HT1080 (cell line): ENCODE data around the gene RNF125. TPM values are rescaled to one million over a fixed set of nuclear protein-coding genes. Genes with fewer than 3 reads are reported as not detected.
"Not testable (repeated sequence)": the region's sequence is repeated elsewhere in the genome, so short reads cannot be mapped to it uniquely, and the experiment has no call there.

Experiments used
- DNase-seq: peaks from one replicate; pipeline ENCODE4 v3.0.0-alpha.2; 2015; ENCODE audit warnings: low read depth
- total RNA-seq: library from RNA; depleted of rRNA; stranded (reverse); fragments of >200 nt; shearing (Covaris generic); gene quantifications from 2 replicates; pipeline ENCODE4 v1.2.3, GENCODE V29; 2014; rRNA removed

Gene RNF125
- total RNA-seq, 1 experiment from 2014 or later = 2.1 TPM

DNA sequence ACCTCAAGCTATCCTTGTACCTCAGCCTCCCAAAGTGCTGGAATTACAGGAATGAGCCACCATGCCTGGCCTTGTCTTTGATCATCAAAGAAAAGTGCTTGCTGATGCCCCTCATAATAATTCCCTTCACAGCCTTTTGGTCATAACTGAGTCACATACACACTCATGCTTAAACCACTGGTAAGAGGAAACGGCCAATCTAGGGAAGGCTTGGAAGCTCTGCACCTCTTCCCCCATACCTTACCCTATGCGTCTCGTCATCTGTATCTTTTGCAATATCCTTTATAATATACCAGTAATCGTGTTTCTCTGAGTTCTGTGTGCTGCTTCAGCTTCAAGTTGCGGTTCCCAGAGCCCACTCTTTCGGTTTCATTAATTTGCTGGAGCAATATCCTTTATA lies 68.3 kb downstream of the RNF125 start:
- DNase-seq = peak; percentile 91

- DNase-seq = not testable (repeated sequence)
Measured at GRCh38 chr18:32090831-32091230, 72.2 kb downstream of the RNF125 start.

GRCh38 chr18:32091325-32091723 lies 72.7 kb downstream of the RNF125 start:
- no peak for DNase-seq

- DNase-seq = peak; percentile 76
Measured at GRCh38 chr18:32091724-32092421, 73.2 kb downstream of the RNF125 start, which contains the start of gene RNF138. RNF138 (plus strand) TSS chr18:32091874; CDS start chr18:32092777, 903 bp downstream.

DNA sequence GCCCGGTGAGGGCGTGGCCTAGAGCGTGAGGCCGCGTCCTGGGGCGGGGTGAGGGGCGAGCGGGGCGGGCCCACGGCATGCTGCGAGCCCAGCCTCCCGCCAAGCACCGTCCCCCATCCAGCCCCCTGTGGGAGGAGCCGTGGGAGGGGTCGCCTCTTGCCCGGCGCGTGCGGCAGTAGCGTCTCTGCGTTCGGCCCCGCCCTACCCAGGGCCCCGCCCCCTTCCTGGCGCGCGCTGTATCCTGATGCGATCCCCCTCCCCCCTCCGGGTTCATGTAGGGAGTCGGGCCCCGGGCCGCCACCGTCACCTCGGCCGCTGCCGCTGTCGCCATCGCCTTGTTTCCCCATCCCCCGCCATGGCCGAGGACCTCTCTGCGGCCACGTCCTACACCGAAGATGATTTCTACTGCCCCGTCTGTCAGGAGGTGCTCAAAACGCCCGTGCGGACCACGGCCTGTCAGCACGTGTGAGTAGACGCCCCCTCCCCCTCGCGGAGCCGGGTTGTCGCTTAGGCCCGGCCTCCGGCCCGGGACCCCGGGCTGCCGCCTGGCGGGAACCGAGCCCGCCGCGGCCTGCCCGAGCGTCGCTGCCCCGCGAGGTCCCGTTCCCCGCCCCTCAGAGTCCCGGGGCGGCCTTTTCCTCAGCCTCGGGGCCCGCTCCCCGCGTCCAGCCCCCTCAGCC lies 73.9 kb downstream of the RNF125 start:
- DNase-seq = peak; percentile 92

DNA sequence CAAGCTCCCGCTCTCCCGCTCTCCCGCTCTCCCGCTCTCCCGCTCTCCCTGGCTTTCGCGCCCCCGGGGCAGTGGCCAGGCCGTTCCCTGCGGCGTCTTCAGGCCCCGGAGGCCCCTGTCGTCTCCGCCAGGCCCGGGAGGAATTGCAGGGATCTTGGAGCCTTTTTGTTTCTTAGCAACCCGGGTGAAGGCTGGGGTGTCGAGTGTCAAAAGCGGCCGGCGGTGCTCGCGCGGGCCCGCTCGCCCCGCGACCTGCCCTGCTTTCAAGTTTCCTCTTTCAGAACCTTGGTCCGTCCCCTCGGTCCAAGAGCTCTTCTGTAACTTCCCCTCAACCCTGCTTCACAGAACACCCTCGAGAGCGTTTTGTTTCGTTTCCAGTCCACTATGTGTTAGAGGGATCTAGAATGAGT lies 74.5 kb downstream of the RNF125 start:
- DNase-seq = peak; percentile 42

- no peak for DNase-seq
Measured at GRCh38 chr18:32093523-32093922, 74.9 kb downstream of the RNF125 start.

GRCh38 chr18:32095192-32095899 lies 76.7 kb downstream of the RNF125 start:
- no peak for DNase-seq

GRCh38 chr18:32095900-32096229 lies 77.2 kb downstream of the RNF125 start:
- no peak for DNase-seq

- no peak for DNase-seq
Measured at GRCh38 chr18:32096946-32097345, 78.3 kb downstream of the RNF125 start.

- DNase-seq = no peak
Measured at GRCh38 chr18:32104516-32104915, 85.9 kb downstream of the RNF125 start.

DNA sequence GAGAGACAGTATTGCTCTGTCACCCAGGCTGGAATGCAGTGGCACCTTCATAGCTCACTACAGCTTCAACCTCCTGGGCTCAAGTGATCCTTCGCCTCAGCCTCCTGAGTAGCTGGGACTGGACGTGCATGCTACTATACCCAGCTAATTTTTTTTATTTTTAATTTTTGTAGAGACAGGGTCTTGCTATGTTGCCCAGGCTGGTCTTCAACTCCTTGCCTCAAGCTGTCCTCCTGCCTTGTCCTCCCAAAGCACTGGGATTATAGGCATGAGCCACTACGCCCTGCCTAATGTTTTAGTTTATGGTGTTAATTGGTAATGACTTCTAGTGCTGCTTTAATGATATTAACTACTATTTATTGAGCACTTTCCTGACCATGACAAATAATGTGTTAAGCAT lies 91.4 kb downstream of the RNF125 start:
- DNase-seq = no peak

- no peak for DNase-seq
Measured at GRCh38 chr18:32111706-32112105, 93.1 kb downstream of the RNF125 start.

- no peak for DNase-seq
Measured at GRCh38 chr18:32112826-32113225, 94.2 kb downstream of the RNF125 start.

- DNase-seq = no peak
Measured at GRCh38 chr18:32114293-32114942, 95.8 kb downstream of the RNF125 start.

DNA sequence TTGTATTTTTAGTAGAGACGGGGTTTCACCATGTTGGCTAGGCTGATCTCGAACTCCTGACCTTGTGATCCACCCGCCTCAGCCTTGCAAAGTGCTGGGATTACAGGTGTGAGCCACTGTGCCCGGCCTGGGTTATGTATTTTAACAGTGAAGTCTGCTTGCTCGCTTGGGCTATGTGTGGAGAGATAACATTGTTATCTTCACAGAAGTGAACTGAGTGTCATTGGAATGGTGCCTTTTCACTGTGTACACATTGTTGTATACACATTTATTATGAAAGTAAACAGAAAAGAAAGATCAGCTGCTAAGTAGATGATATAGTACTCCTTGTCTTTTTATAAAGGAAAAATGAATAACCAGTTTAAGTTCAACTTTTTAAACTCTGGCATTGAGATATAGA lies 103.4 kb downstream of the RNF125 start:
- DNase-seq = no peak

Other genes starting within 250 kb of the RNF125 start
- gene TRAPPC8, start 75.7 kb upstream of the RNF125 start, total RNA-seq = 27.8 and 35.2 TPM in 2 replicates
- gene RNF138, start 73.0 kb downstream of the RNF125 start, total RNA-seq = 52.9 and 66.3 TPM in 2 replicates
- gene MEP1B, start 171.2 kb downstream of the RNF125 start, total RNA-seq = not detected in 2 replicates